ENCODE data around the gene TPRN.

TPRN gene

GRCh38 chr9:137198902-137199283 is 1.6 kb downstream of the TPRN start:
- H3K4me3 ChIP-seq (ENCODE audit: low read length, poor library complexity, severe bottlenecking), result peak overlapping the region; percentile 67
- H3K4me1 ChIP-seq (ENCODE audit: insufficient read depth, low read length, poor library complexity, severe bottlenecking), result peaks cover 26% of the 10 kb centered on the region
- H3K79me2 ChIP-seq (ENCODE audit: insufficient read depth, low read length), result peaks cover 52% of the 10 kb centered on the region
- peak overlapping the region; percentile 10 for H3K9ac ChIP-seq (ENCODE audit: low read depth, low read length, poor library complexity, severe bottlenecking)
- H3K9me3 ChIP-seq (ENCODE audit: insufficient read depth, low read depth, low read length), result no peaks in the 10 kb centered on the region
- H4K20me1 ChIP-seq (ENCODE audit: insufficient read depth, low read length, poor library complexity, severe bottlenecking), result peaks cover 13% of the 10 kb centered on the region
- TF ChIP-seq EZH2phosphoT487 (IDR thresholded peaks at IDR 0.05; ENCODE audit: borderline replicate concordance) (no peak), CTCF (conservative IDR thresholded peaks at IDR 0.05; ENCODE audit: low read length) (no peak)
- no peaks in the 10 kb centered on the region for H3K27me3 ChIP-seq (ENCODE audit: insufficient read depth, low read length, poor library complexity, severe bottlenecking)
- H3F3A ChIP-seq (ENCODE audit: low read depth), result no peaks in the 10 kb centered on the region
- no peak overlapping the region for H2AFZ ChIP-seq (ENCODE audit: low read length)
- no peaks in the 10 kb centered on the region for H3K9me2 ChIP-seq (replicated peaks; ENCODE audit: low read depth, low read length)
- H3K4me2 ChIP-seq (ENCODE audit: low read depth, low read length, poor library complexity, severe bottlenecking), result peak overlapping the region; percentile 65
- no peaks in the 10 kb centered on the region for H3K36me3 ChIP-seq (ENCODE audit: insufficient read depth, low read length)

GRCh38 chr9:137198051-137198901 is 2.3 kb downstream of the TPRN start:
- Histone ChIP-seq H3K79me2 (ENCODE audit: insufficient read depth, low read length) (peaks cover 46% of the 10 kb centered on the region), H4K20me1 (ENCODE audit: insufficient read depth, low read length, poor library complexity, severe bottlenecking) (peaks cover 12% of the 10 kb centered on the region), H3K36me3 (ENCODE audit: insufficient read depth, low read length) (no peaks in the 10 kb centered on the region), H3K9ac (ENCODE audit: low read depth, low read length, poor library complexity, severe bottlenecking) (peak overlapping the region; percentile 10), H3K27me3 (ENCODE audit: insufficient read depth, low read length, poor library complexity, severe bottlenecking) (no peaks in the 10 kb centered on the region), H3K4me3 (ENCODE audit: low read length, poor library complexity, severe bottlenecking) (peak overlapping the region; percentile 67), H2AFZ (ENCODE audit: low read length) (no peak overlapping the region), H3K9me3 (ENCODE audit: insufficient read depth, low read depth, low read length) (no peaks in the 10 kb centered on the region), H3F3A (ENCODE audit: low read depth) (no peaks in the 10 kb centered on the region), H3K4me1 (ENCODE audit: insufficient read depth, low read length, poor library complexity, severe bottlenecking) (peaks cover 25% of the 10 kb centered on the region), H3K9me2 (replicated peaks; ENCODE audit: low read depth, low read length) (no peaks in the 10 kb centered on the region), H3K4me2 (ENCODE audit: low read depth, low read length, poor library complexity, severe bottlenecking) (peak overlapping the region; percentile 65)
- TF ChIP-seq EZH2phosphoT487 (IDR thresholded peaks at IDR 0.05; ENCODE audit: borderline replicate concordance) (no peak), CTCF (conservative IDR thresholded peaks at IDR 0.05; ENCODE audit: low read length) (no peak)

DNA sequence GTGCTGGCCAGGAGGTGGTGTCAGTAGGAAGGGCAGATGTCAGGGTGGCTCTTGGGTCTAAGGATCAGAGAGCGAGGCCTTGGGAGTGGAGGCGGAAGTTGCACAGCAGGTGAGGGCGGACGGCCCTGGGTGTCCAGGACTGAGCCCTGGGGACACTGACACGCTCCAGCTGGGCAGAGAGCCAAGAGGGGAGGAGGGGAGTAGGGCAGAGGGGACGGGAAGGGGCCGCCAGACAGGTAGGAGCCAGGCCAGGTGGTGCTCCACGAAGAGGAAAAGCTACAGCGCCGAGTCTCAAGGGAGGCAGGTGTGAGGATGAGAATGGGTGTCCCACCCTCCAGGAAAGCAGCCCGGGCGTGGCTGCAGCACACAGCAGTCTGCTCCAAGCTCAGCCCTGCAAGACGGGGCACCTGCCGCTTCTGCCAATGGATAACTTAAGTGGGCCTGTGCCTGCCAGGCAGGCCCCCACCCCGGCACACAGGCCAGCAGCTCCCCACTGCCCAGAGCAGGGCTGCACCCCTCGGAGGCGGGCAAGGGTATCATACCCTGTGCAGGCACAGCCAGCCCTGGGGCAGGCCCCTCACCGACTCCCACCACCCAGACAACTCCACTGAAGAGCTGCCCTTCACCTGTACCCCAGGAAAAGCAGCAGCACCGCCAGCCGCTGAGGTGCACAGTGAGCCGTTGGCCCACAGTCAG is 4.9 kb downstream of the TPRN start:
- TF ChIP-seq CTCF (conservative IDR thresholded peaks at IDR 0.05; ENCODE audit: low read length), result no peak
- no peak for TF ChIP-seq EZH2phosphoT487 (IDR thresholded peaks at IDR 0.05; ENCODE audit: borderline replicate concordance)
- Histone ChIP-seq H4K20me1 (ENCODE audit: insufficient read depth, low read length, poor library complexity, severe bottlenecking) (peaks cover 14% of the 10 kb centered on the region), H3F3A (ENCODE audit: low read depth) (no peaks in the 10 kb centered on the region), H3K9ac (ENCODE audit: low read depth, low read length, poor library complexity, severe bottlenecking) (no peak overlapping the region), H3K36me3 (ENCODE audit: insufficient read depth, low read length) (peaks cover 7% of the 10 kb centered on the region; the same call in 1 of the 2 replicates), H3K27me3 (ENCODE audit: insufficient read depth, low read length, poor library complexity, severe bottlenecking) (no peaks in the 10 kb centered on the region), H3K4me1 (ENCODE audit: insufficient read depth, low read length, poor library complexity, severe bottlenecking) (peaks cover 16% of the 10 kb centered on the region), H3K9me2 (replicated peaks; ENCODE audit: low read depth, low read length) (no peaks in the 10 kb centered on the region), H3K4me3 (ENCODE audit: low read length, poor library complexity, severe bottlenecking) (no peak overlapping the region), H3K4me2 (ENCODE audit: low read depth, low read length, poor library complexity, severe bottlenecking) (peak overlapping the region; percentile 27), H2AFZ (ENCODE audit: low read length) (no peak overlapping the region), H3K9me3 (ENCODE audit: insufficient read depth, low read depth, low read length) (no peaks in the 10 kb centered on the region), H3K79me2 (ENCODE audit: insufficient read depth, low read length) (peaks cover 39% of the 10 kb centered on the region)

All from Loucy (cell line).